ENCODE data around the gene FOXO3.

Gene FOXO3

GRCh38 chr6:108689272-108690161 lies 128.8 kb downstream of the FOXO3 start:
- no peak for DNase-seq

DNA sequence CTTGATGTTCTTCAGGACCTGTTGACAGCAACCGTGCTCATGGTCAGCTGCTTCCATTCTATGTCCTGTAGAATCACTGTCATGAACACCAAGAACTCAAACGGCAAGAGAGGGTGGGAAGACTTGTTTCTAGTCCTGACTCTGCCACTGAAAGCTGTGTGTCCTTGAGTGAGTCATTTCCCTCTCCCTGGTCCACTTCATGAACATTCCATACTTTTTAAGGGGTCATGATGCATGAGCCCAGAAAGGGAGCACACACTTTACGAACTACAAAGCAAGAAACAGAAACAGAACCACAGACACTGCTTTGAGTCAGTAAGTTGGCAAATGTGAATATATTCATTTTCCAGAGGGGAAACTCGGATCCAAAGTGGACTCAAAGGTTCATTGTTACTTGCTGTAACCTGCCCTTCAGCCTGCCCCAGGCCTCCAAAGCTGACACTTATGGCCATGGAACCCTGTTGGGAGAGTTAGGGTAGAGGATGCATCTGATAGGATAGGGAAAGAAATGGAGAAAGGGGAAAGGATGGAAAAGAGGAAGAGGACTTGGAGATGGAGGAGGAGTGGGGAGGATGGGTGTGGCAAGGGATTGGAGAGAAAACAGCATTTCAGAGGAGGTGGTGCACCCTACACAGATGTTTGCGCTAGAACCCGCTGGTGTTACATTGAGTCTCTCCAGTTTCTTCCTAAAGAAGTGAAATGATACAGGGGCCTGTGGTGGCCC lies 129.8 kb downstream of the FOXO3 start:
- no peak for DNase-seq

- no peak for DNase-seq
Observed at GRCh38 chr6:108693430-108694154, 132.9 kb downstream of the FOXO3 start.

DNA sequence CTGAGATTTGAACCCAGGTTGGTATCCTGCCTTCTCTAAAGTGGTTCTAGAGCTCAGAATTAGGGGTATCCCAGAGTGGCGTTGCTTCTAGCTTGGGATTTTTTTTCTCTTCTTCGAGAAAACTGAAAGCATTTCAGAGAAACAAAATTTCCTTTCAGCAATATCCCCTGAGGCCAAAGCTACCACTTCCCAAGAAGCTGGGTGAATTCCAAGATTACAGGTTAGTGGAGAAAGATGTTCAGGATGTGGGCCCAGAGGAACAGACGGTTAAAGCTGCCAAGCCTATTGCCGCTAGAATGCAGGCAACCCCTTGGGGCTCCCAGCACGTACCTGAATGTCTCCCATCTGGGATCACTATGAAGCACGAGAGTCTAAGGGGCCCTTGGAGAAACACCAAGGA lies 134.1 kb downstream of the FOXO3 start:
- DNase-seq = no peak

DNA sequence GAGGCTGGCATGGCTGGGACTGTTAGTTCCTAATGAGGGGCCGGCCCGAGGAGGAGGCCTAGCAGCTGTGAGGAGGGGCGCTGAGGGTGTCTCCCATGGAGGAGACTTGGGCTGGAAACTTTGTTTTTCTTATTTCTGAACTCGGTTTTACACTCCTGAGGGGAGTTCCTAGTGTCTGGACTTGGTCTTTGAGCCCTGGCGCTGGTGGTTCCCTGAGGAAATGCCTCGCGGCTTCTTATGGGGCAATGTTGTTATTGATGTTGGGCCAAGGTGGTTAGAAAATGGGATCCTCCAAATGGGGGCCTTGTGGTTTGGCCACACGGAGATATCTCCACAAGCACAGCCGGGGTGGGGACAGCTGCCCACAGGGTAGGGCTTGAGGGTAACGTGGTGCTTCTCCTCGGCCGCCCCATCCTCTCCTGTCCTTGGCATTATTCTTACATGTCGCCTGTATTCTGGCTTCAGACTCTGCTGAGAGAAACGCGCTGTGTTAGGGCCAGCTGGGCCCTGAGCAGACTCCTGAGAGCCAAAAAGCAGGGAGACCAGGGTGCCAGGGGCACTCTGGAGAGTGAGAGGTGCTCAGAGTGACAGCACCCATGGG lies 136.9 kb downstream of the FOXO3 start:
- DNase-seq = no peak

GRCh38 chr6:108698593-108699289 lies 138.0 kb downstream of the FOXO3 start:
- DNase-seq = no peak

DNA sequence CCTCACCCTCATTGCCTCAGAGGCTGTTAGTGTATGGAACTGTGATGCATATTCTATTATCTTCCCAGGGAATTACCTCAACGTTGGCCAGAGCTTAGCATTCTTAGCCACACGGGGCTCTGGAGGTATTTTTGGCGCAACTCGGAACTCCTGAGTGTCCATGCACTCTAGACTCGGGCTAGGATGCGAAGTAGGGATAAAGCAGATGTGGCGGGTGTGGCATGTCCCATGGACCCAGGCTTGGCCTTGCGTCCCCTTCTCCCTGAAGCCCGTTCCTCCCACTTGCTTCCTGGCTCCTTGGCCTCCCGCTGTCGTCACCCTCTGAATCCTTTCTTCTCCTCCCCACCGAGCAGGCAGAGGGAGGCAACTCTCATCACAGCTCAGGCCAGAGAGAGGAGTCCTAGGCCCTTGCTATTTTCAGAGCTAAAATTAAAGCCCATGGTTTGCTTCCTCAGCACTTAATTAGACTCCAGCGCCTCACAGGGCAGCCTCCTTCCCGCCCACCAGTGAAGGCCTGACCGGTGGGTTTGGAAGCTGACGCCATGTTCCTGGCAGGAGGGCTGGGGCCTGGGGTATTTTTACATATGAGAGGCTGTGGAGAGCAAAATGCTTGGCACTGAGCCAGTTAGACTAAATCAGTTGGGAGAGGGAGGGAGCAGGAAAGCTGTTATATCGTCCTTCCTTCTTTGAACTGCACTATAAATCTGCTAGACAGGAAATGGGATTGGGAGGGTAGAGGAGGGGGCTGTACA lies 138.7 kb downstream of the FOXO3 start:
- no peak for DNase-seq

GRCh38 chr6:108702106-108702851 lies 141.6 kb downstream of the FOXO3 start:
- DNase-seq = no peak

- no peak for DNase-seq
Observed at GRCh38 chr6:108706649-108707048, 145.9 kb downstream of the FOXO3 start.

DNA sequence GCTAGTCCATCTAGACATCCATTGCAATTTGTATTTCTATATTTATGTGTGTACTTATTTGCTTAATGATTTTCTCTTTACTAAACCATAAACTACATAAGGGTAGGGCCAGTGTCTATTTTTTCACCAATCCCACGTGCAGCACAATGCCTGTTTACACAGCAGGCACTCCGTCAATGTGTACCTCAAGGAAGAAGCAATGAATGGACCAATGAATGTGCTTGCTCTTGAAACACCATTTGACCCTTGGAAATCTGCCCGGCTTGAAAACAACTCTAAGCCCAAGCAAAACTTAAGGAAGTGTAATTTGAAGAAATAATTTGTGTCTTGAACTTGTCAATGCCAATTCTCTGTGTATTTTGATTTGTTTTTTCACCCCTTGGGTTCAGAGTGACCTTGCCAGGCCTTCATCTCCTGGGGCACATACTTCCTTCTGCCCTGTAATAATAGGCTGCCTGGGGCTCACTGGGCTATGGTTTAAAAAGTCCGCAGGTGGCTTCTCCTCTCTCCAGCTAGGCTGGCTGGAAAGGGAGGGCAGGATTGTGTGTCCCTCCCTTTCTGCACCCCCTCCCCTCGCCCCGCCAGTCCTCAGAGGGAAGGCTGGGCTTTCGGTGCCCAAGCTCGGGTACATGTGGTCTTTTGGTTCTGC lies 146.7 kb downstream of the FOXO3 start:
- DNase-seq = no peak

DNA sequence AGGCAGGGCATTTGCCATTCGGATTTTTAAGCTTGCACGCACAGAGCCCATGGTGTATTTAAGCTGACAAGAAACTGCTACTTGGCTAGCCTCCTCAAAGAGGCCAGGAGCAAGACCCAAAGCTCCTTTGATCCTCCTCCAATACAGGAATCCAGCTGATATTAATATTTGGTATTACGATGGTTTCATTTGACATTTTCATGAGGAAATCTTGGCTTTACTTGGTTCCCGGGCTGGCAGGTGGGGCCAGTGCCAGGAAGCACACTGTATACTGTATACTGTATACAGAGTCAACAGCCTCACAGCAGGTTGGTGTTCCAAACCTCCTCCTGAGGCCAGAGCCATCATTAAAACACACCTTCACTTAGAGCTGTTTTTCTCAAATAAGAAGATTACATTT lies 149.3 kb downstream of the FOXO3 start:
- no peak for DNase-seq

DNA sequence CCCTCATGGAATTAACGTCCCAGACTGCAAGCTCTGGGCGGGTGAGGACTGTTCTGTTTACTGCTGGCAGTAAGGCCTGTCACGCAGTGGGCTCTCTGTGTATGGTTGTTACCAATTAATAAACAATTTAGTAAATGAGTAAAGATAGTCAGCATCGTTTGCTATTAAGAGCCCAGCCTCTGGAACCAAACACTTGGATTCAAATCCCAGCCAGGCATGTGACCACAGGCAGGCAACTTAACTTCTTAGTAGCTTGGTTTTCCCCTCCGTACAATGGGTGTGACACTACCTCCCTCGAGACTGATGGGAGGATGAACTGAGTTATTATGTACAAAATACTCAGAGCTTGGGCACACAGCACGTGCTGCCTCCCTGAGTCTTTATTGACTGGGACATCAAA lies 149.8 kb downstream of the FOXO3 start:
- no peak for DNase-seq

- DNase-seq = no peak
Observed at GRCh38 chr6:108711071-108711470, 150.4 kb downstream of the FOXO3 start.

DNA sequence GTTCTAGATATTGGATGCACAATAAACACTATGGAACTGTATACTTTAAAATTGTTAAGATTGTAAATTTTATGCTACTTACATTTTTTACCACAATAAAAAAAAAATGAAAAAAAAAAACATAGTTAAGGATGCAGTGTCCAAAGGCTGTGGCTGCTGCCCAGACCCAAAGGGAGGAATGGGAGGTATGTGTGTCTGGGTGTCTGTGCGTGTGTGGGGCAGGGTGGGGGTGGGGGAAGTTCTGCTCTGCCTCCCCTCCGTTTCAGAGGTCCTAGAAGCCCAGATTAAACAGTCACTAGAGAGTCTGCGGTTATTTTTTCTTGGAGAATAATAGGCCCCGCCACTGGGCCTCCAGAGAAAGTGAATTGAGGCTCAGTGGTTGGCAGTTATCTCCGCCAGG lies 151.1 kb downstream of the FOXO3 start:
- DNase-seq = no peak

DNA sequence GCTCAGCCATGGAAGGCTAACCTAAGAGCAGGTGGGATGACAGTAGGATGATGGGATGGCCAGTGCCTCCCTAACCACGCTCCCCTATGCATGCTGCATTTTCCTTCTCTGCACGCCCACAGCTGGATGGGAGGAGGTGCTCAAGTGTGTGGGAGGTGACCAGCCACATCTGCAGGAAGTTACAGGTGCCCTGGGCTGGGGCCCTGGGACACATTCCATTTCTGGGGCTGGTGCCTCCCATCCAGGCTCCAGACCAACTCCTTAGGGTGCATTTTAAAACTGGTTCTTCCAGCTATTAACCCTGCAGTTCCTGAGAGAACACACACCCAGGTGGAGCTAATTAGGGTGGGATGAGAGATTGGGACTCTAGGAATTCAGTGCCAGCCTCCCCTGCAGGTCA lies 152.2 kb downstream of the FOXO3 start:
- DNase-seq = no peak

GRCh38 chr6:108714101-108714765 lies 153.5 kb downstream of the FOXO3 start:
- no peak for DNase-seq

DNA sequence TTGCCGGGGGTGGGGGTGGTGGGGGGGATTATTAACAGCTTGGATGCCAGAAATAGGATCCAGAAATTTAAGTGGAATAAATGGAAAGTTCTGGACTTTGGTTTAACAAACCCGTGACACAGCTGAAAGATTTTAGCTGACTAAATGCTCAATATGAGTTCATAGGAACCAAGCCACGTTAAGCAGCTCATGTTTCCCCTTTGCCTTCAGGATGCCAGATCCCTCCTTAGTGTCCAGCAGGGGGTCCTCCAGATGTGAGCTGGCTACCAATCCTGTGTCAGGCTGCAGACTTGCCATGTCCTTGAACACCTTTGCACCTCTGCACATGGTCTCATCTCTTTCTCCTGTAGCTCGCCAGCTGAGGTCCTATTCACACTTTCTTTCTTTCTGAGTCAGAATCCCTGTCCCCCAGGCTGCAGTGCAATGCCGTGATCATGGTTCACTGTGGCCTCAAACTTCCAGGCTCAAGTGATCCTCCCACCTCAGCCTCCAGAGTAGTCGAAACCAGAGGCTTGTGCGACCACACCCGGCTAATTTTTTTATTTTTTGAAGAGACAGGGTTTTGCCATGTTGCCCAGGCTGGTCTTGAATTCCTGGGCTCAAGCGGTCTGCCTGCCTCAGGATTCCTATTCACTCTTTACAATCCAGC lies 154.2 kb downstream of the FOXO3 start:
- no peak for DNase-seq

DNA sequence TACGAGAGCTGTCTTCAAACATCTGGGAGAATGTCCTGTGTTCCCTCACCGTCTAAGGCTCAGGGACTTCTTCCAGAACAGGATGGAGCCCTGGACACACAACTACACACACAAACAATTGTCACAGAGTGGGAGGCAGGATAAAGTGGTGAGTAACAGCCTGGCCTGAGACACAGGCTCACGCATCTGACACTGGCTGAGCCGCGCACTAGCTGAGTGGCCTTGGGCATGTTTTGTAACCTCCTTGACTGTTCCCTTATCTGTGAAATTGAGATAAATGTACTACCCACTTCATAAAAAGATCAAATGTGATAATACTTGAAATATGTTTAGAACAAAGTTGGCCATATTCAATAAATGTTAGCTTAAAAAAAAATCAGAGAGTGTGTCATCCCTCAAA lies 155.1 kb downstream of the FOXO3 start:
- DNase-seq = no peak

Measured in activated naive CD4-positive, alpha-beta T cell (primary cell).